ENCODE results near the gene STX12. TPM values are rescaled to one million over a fixed set of nuclear protein-coding genes. Genes with fewer than 3 reads are reported as not detected.
A peak's percentile ranks its signal among the peaks of the same experiment; 100 is the strongest.

Gene STX12
- total RNA-seq, 1 donor, result 67.0 TPM

GRCh38 chr1:27858072-27858948 is 85.3 kb downstream of the STX12 start:
- H3K4me3 ChIP-seq (ENCODE audit: insufficient read depth, low read length), result peak overlapping the region; percentile 54
- peak; percentile 98 for TF ChIP-seq CTCF (IDR thresholded peaks at IDR 0.05; ENCODE audit: extremely low read depth, low read depth, low read length)

DNA sequence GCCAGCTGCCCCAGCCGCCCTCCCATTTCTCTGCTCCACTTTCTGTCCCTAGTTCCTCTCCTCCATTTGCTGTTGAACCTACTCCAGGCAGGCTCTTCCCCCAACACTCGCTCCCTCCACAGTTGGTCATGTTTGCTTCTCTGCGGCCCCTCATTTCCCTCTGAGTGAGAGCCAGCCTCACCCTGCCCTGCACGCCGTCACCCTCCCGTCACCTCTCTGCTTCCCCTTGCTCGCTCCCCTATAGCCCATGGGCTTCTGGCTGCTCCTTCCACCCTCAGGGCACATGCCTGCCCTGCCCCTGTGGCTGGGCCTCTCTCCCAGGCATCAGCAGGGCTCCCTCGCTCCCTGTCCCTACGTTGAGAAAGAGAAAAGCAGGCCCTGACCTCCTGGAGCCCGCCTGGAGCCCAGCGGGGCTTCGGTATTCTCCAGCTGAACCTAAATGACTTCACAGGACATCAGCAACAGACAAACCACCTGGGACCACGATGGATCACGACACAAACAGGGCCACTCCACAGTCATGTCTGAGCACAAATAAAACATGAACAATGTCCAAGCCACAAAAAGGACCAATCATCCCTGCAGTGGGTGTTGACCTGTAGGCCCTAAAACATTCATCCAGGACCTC is 86.0 kb downstream of the STX12 start:
- no peaks in the 10 kb centered on the region for H3K36me3 ChIP-seq (ENCODE audit: insufficient read depth, low read length)
- no peak overlapping the region for H2AFZ ChIP-seq (ENCODE audit: low read length)
- no peaks in the 10 kb centered on the region for H3K9me3 ChIP-seq (ENCODE audit: low read depth, low read length)
- H3K27me3 ChIP-seq (ENCODE audit: insufficient read depth, low read length), result no peaks in the 10 kb centered on the region
- H3K4me3 ChIP-seq (ENCODE audit: insufficient read depth, low read length), result no peak overlapping the region
- H3K4me1 ChIP-seq (ENCODE audit: insufficient read depth, low read length), result peaks cover 17% of the 10 kb centered on the region
- no peaks in the 10 kb centered on the region for H3K79me2 ChIP-seq (ENCODE audit: insufficient read depth, low read length)
- no peak overlapping the region for H3K27ac ChIP-seq (ENCODE audit: low read depth, low read length)
- DNase-seq (ENCODE audit: insufficient read length, low spot score, missing footprints), result peak; percentile 32
- no peak for TF ChIP-seq CTCF (IDR thresholded peaks at IDR 0.05; ENCODE audit: extremely low read depth, low read depth, low read length)
- no peaks in the 10 kb centered on the region for H4K20me1 ChIP-seq (ENCODE audit: insufficient read depth, low read length)
- H3K4me2 ChIP-seq (ENCODE audit: insufficient read depth, low read length), result no peak overlapping the region

More at GRCh38 chr1:27858072-27858948, 85.3 kb downstream of the STX12 start:
- Histone ChIP-seq H3K4me1 (ENCODE audit: insufficient read depth, low read length) (peaks cover 11% of the 10 kb centered on the region), H3K27ac (ENCODE audit: low read depth, low read length) (no peak overlapping the region), H3K9me3 (ENCODE audit: low read depth, low read length) (no peaks in the 10 kb centered on the region), H2AFZ (ENCODE audit: low read length) (peak overlapping the region; percentile 82), H3K27me3 (ENCODE audit: insufficient read depth, low read length) (no peaks in the 10 kb centered on the region), H4K20me1 (ENCODE audit: insufficient read depth, low read length) (no peaks in the 10 kb centered on the region), H3K4me2 (ENCODE audit: insufficient read depth, low read length) (peak overlapping the region; percentile 71), H3K36me3 (ENCODE audit: insufficient read depth, low read length) (no peaks in the 10 kb centered on the region), H3K79me2 (ENCODE audit: insufficient read depth, low read length) (no peaks in the 10 kb centered on the region)
- peak; percentile 97 for DNase-seq (ENCODE audit: insufficient read length, low spot score, missing footprints)

- Histone ChIP-seq H4K20me1 (ENCODE audit: insufficient read depth, low read length) (no peaks in the 10 kb centered on the region), H3K27ac (ENCODE audit: low read depth, low read length) (no peak overlapping the region), H2AFZ (ENCODE audit: low read length) (no peak overlapping the region), H3K4me1 (ENCODE audit: insufficient read depth, low read length) (peaks cover 20% of the 10 kb centered on the region), H3K79me2 (ENCODE audit: insufficient read depth, low read length) (no peaks in the 10 kb centered on the region), H3K36me3 (ENCODE audit: insufficient read depth, low read length) (no peaks in the 10 kb centered on the region), H3K4me3 (ENCODE audit: insufficient read depth, low read length) (no peak overlapping the region), H3K4me2 (ENCODE audit: insufficient read depth, low read length) (no peak overlapping the region), H3K27me3 (ENCODE audit: insufficient read depth, low read length) (no peaks in the 10 kb centered on the region), H3K9me3 (ENCODE audit: low read depth, low read length) (no peaks in the 10 kb centered on the region)
- DNase-seq (ENCODE audit: insufficient read length, low spot score, missing footprints), result no peak
- TF ChIP-seq CTCF (IDR thresholded peaks at IDR 0.05; ENCODE audit: extremely low read depth, low read depth, low read length), result no peak
Observed at GRCh38 chr1:27861436-27861835, 88.4 kb downstream of the STX12 start.

- peak; percentile 26 for DNase-seq (ENCODE audit: insufficient read length, low spot score, missing footprints)
- no peaks in the 10 kb centered on the region for H3K9me3 ChIP-seq (ENCODE audit: low read depth, low read length)
- H3K4me3 ChIP-seq (ENCODE audit: insufficient read depth, low read length), result no peak overlapping the region
- no peak for TF ChIP-seq CTCF (IDR thresholded peaks at IDR 0.05; ENCODE audit: extremely low read depth, low read depth, low read length)
- H3K27me3 ChIP-seq (ENCODE audit: insufficient read depth, low read length), result no peaks in the 10 kb centered on the region
- H3K4me1 ChIP-seq (ENCODE audit: insufficient read depth, low read length), result peaks cover 20% of the 10 kb centered on the region
- H3K79me2 ChIP-seq (ENCODE audit: insufficient read depth, low read length), result no peaks in the 10 kb centered on the region
- peak overlapping the region; percentile 98 for H3K27ac ChIP-seq (ENCODE audit: low read depth, low read length)
- H2AFZ ChIP-seq (ENCODE audit: low read length), result no peak overlapping the region
- H3K36me3 ChIP-seq (ENCODE audit: insufficient read depth, low read length), result no peaks in the 10 kb centered on the region
- no peak overlapping the region for H3K4me2 ChIP-seq (ENCODE audit: insufficient read depth, low read length)
- H4K20me1 ChIP-seq (ENCODE audit: insufficient read depth, low read length), result no peaks in the 10 kb centered on the region
Observed at GRCh38 chr1:27862004-27862403, 89.0 kb downstream of the STX12 start.
